A549 (cell line): ENCODE results near the gene CCDC185.

Experiments
- CTCF ChIP-seq: fragments of >200 bp; sonication (Bioruptor Twin); formaldehyde crosslinking; IDR thresholded peaks from 3 replicates; pipeline ENCODE4 v1.5.1; 2016
- MAFK ChIP-seq: fragments of 450-650 bp; IDR thresholded peaks from 2 replicates; pipeline ENCODE4 v1.6.1; 2014; ENCODE audit not compliant: partially characterized antibody

- no peak for TF ChIP-seq CTCF
- TF ChIP-seq MAFK, result no peak
Observed at GRCh38 chr1:223403184-223403815, 10.1 kb downstream of the CCDC185 start.
